Thyroid gland (tissue), 4 donors: ENCODE results near the gene LRMDA. TPM values are rescaled to one million over a fixed set of nuclear protein-coding genes. Genes with fewer than 3 reads are reported as not detected.

Source experiments
- DNase-seq, 2 donors: peaks; one replicate each; pipeline ENCODE4 v3.0.0-alpha.2; 2019
- H3K27ac ChIP-seq, 3 donors: fragments of 200-600 bp; sonication (generic); 1 replicate in 2 of 3; 2 replicates in 1 of 3; pipeline ENCODE4 v1.5.1; 2016 to 2019; ENCODE audit warnings: mild to moderate bottlenecking in 1 of 3, moderate library complexity in 1 of 3
- H3K27me3 ChIP-seq: fragments of 200-600 bp; sonication (generic); one replicate; pipeline ENCODE4 v1.5.1; 2019
- H3K36me3 ChIP-seq, 2 donors: fragments of 200-600 bp; sonication (generic); one replicate each; pipeline ENCODE4 v1.5.1; 2016 to 2019
- H3K4me1 ChIP-seq, 2 donors: fragments of 200-600 bp; sonication (generic); one replicate each; pipeline ENCODE4 v1.5.1; 2017 to 2019
- H3K4me3 ChIP-seq, 3 donors: fragments of 200-600 bp; sonication (generic); replicated peaks in 1 of 3; 1 replicate in 2 of 3; 2 replicates in 1 of 3; pipeline ENCODE4 v1.5.1; 2016; ENCODE audit warnings: mild to moderate bottlenecking in 1 of 3
- H3K9me3 ChIP-seq: fragments of 200-600 bp; sonication (generic); one replicate; pipeline ENCODE4 v1.5.1; 2017
- CTCF ChIP-seq, 6 experiments: fragments of 200-600 bp in 3 of 6; fragments of 450-650 bp in 3 of 6; sonication (generic) in 3 of 6; IDR thresholded peaks; one replicate each; pipeline ENCODE4 v1.5.1; 2016 to 2019; ENCODE audit warnings: antibody characterized with exemption in 6 of 6, mild to moderate bottlenecking in 2 of 6, inconsistent platforms in 1 of 6, moderate library complexity in 1 of 6
- POLR2A ChIP-seq, 2 donors: fragments of 450-650 bp; IDR thresholded peaks; one replicate each; pipeline ENCODE4 v1.6.1; 2017; ENCODE audit warnings: antibody characterized with exemption in 2 of 2, mild to moderate bottlenecking in 2 of 2, moderate library complexity in 1 of 2
- WGBS, 2 donors: methylation state at CpG; one replicate each; pipeline ENCODE4 v1.1.5; 2017; 5-methylcytosine and 5-hydroxymethylcytosine counted together
- intact Hi-C: fragments of 100-400 bp; cut with DNase I; formaldehyde crosslinking; loops from one replicate; pipeline ENCODE4 v1.15.1; 2023
- total RNA-seq, 4 donors: library from RNA; depleted of rRNA; stranded (reverse); fragments of >200 nt; gene quantifications; one replicate each; pipeline ENCODE4 v1.2.3, GENCODE V29; 2016

LRMDA gene
- total RNA-seq, 4 donors from 2014 or later = 16.5 to 31.7 (median 23.2) TPM

- H3K27ac ChIP-seq = no peak overlapping the region
- DNase-seq = no peak
- H3K4me1 ChIP-seq = no peaks in the 10 kb centered on the region
- TF ChIP-seq POLR2A (IDR thresholded peaks at IDR 0.05) = no peak
- no peak for TF ChIP-seq CTCF (IDR thresholded peaks at IDR 0.05)
- no peaks in the 10 kb centered on the region for H3K9me3 ChIP-seq
- intact Hi-C loops = no loop called here
- no peaks in the 10 kb centered on the region for H3K27me3 ChIP-seq
- no peaks in the 10 kb centered on the region for H3K36me3 ChIP-seq
- no peak overlapping the region for H3K4me3 ChIP-seq
Measured at GRCh38 chr10:76044751-76045150, 613.3 kb downstream of the LRMDA start.

GRCh38 chr10:76045174-76045573 lies 613.8 kb downstream of the LRMDA start:
- H3K36me3 ChIP-seq = no peaks in the 10 kb centered on the region
- no peaks in the 10 kb centered on the region for H3K4me1 ChIP-seq
- TF ChIP-seq CTCF (IDR thresholded peaks at IDR 0.05) (no peak), POLR2A (IDR thresholded peaks at IDR 0.05) (no peak)
- H3K9me3 ChIP-seq = no peaks in the 10 kb centered on the region
- DNase-seq = no peak
- no peak overlapping the region for H3K27ac ChIP-seq
- no peak overlapping the region for H3K4me3 ChIP-seq
- no peaks in the 10 kb centered on the region for H3K27me3 ChIP-seq
- WGBS, 2 donors = 100% methylated on average over 1 of the region's 1 CpG
- intact Hi-C loops = no loop called here

GRCh38 chr10:76047521-76047920 lies 616.1 kb downstream of the LRMDA start:
- WGBS, 2 donors = 97 to 98% methylated on average over 3 of the region's 3 CpGs
- H3K27me3 ChIP-seq = no peaks in the 10 kb centered on the region

GRCh38 chr10:76049581-76050290 lies 618.3 kb downstream of the LRMDA start:
- Histone ChIP-seq H3K36me3 (no peaks in the 10 kb centered on the region), H3K27me3 (no peaks in the 10 kb centered on the region), H3K4me3 (no peak overlapping the region), H3K9me3 (no peaks in the 10 kb centered on the region), H3K27ac (no peak overlapping the region), H3K4me1 (no peaks in the 10 kb centered on the region)
- TF ChIP-seq POLR2A (IDR thresholded peaks at IDR 0.05) = no peak
- TF ChIP-seq CTCF (IDR thresholded peaks at IDR 0.05) = no peak
- intact Hi-C loops = no loop called here
- DNase-seq = no peak
- WGBS, 2 donors = 91 to 92% methylated on average over 5 of the region's 5 CpGs

More at GRCh38 chr10:76047521-76047920, 616.1 kb downstream of the LRMDA start:
- H3K4me3 ChIP-seq = no peak overlapping the region
- no peak for DNase-seq
- H3K9me3 ChIP-seq = no peaks in the 10 kb centered on the region
- intact Hi-C loops = no loop called here
- H3K27ac ChIP-seq = no peak overlapping the region
- no peaks in the 10 kb centered on the region for H3K36me3 ChIP-seq
- TF ChIP-seq POLR2A (IDR thresholded peaks at IDR 0.05) = no peak
- TF ChIP-seq CTCF (IDR thresholded peaks at IDR 0.05) = no peak
- no peaks in the 10 kb centered on the region for H3K4me1 ChIP-seq

GRCh38 chr10:76050291-76050625 lies 618.8 kb downstream of the LRMDA start:
- H3K4me1 ChIP-seq = no peaks in the 10 kb centered on the region
- H3K27ac ChIP-seq = no peak overlapping the region
- no peaks in the 10 kb centered on the region for H3K27me3 ChIP-seq
- TF ChIP-seq POLR2A (IDR thresholded peaks at IDR 0.05) (no peak), CTCF (IDR thresholded peaks at IDR 0.05) (no peak)
- no peak for DNase-seq
- no peaks in the 10 kb centered on the region for H3K9me3 ChIP-seq
- intact Hi-C loops = no loop called here
- H3K36me3 ChIP-seq = no peaks in the 10 kb centered on the region
- no peak overlapping the region for H3K4me3 ChIP-seq
